Fibroblast of skin of left quadriceps (primary cell): ENCODE data around the gene CLN6.
A peak's percentile ranks its signal among the peaks of the same experiment; 100 is the strongest.
"Not testable (repeated sequence)": the region's sequence is repeated elsewhere in the genome, so short reads cannot be mapped to it uniquely, and the experiment has no call there.

Experiments
- DNase-seq, 2 experiments: peaks; one replicate each; pipeline ENCODE4 v3.0.0-alpha.2; 2013; ENCODE audit warnings: low read depth in 2 of 2

The CLN6 gene

GRCh38 chr15:68256675-68257450, 27.3 kb upstream of the CLN6 start:
- peak; percentile 75 to 77 for DNase-seq

GRCh38 chr15:68252925-68253534, 23.5 kb upstream of the CLN6 start:
- DNase-seq: peak; percentile 59 to 64

- no peak for DNase-seq
Observed at GRCh38 chr15:68249058-68249713, 19.7 kb upstream of the CLN6 start.

- no peak for DNase-seq
Observed at GRCh38 chr15:68244235-68244634, 14.7 kb upstream of the CLN6 start.

GRCh38 chr15:68241088-68241935, 11.8 kb upstream of the CLN6 start:
- DNase-seq: no peak

- no peak for DNase-seq
Observed at GRCh38 chr15:68239025-68239424, 9.5 kb upstream of the CLN6 start.

GRCh38 chr15:68235022-68235421, 5.5 kb upstream of the CLN6 start:
- no peak for DNase-seq

- not testable (repeated sequence) for DNase-seq
Observed at GRCh38 chr15:68234520-68234919, 5.0 kb upstream of the CLN6 start.

GRCh38 chr15:68234060-68234459, 4.5 kb upstream of the CLN6 start:
- no peak for DNase-seq

GRCh38 chr15:68232937-68233336, 3.4 kb upstream of the CLN6 start:
- DNase-seq: no peak

GRCh38 chr15:68232449-68232848, 2.9 kb upstream of the CLN6 start:
- no peak for DNase-seq

- no peak for DNase-seq
Observed at GRCh38 chr15:68231102-68231818, 1.7 kb upstream of the CLN6 start.

GRCh38 chr15:68230157-68231100, 901 bp upstream of the CLN6 start:
- DNase-seq: no peak

- no peak for DNase-seq
Observed at GRCh38 chr15:68228971-68229385, 550 bp downstream of the CLN6 start.

- DNase-seq: no peak
Observed at GRCh38 chr15:68228143-68228970, 1.2 kb downstream of the CLN6 start.

- no peak for DNase-seq
Observed at GRCh38 chr15:68227643-68228142, 1.8 kb downstream of the CLN6 start.

- DNase-seq: not testable (repeated sequence)
Observed at GRCh38 chr15:68225442-68225841, 4.1 kb downstream of the CLN6 start.

GRCh38 chr15:68224546-68225250, 4.8 kb downstream of the CLN6 start:
- no peak for DNase-seq
